Measurements from ENCODE around the gene PLEKHA5.
"Not testable (repeated sequence)": the region's sequence is repeated elsewhere in the genome, so short reads cannot be mapped to it uniquely, and the experiment has no call there.

PLEKHA5 gene

GRCh38 chr12:19203013-19203412 is 73.5 kb downstream of the PLEKHA5 start:
- no peak for DNase-seq (ENCODE audit: low read depth in 2 of 2)

- no peak for DNase-seq (ENCODE audit: low read depth in 2 of 2)
These were observed 74.3 kb downstream of the PLEKHA5 start for GRCh38 chr12:19203539-19204506.

GRCh38 chr12:19205120-19205519 is 75.6 kb downstream of the PLEKHA5 start:
- no peak for DNase-seq (ENCODE audit: low read depth in 2 of 2)

GRCh38 chr12:19206493-19207077 is 77.1 kb downstream of the PLEKHA5 start:
- DNase-seq (ENCODE audit: low read depth in 2 of 2): no peak

- DNase-seq (ENCODE audit: low read depth in 2 of 2): no peak
These were observed 78.9 kb downstream of the PLEKHA5 start for GRCh38 chr12:19208456-19208855.

GRCh38 chr12:19209661-19210060 is 80.1 kb downstream of the PLEKHA5 start:
- no peak for DNase-seq (ENCODE audit: low read depth in 2 of 2)

GRCh38 chr12:19211802-19212201 is 82.3 kb downstream of the PLEKHA5 start:
- no peak for DNase-seq (ENCODE audit: low read depth in 2 of 2)

GRCh38 chr12:19212245-19212644 is 82.7 kb downstream of the PLEKHA5 start:
- DNase-seq (ENCODE audit: low read depth in 2 of 2): no peak

- no peak for DNase-seq (ENCODE audit: low read depth in 2 of 2)
These were observed 84.5 kb downstream of the PLEKHA5 start for GRCh38 chr12:19214020-19214419.

- no peak for DNase-seq (ENCODE audit: low read depth in 2 of 2)
These were observed 85.6 kb downstream of the PLEKHA5 start for GRCh38 chr12:19215115-19215514.

GRCh38 chr12:19217446-19217845 is 87.9 kb downstream of the PLEKHA5 start:
- no peak for DNase-seq (ENCODE audit: low read depth in 2 of 2)

GRCh38 chr12:19220205-19220604 is 90.7 kb downstream of the PLEKHA5 start:
- DNase-seq (ENCODE audit: low read depth in 2 of 2): no peak

GRCh38 chr12:19220852-19221466 is 91.4 kb downstream of the PLEKHA5 start:
- no peak for DNase-seq (ENCODE audit: low read depth in 2 of 2)

GRCh38 chr12:19222558-19222957 is 93.0 kb downstream of the PLEKHA5 start:
- no peak for DNase-seq (ENCODE audit: low read depth in 2 of 2)

- no peak for DNase-seq (ENCODE audit: low read depth in 2 of 2)
These were observed 93.5 kb downstream of the PLEKHA5 start for GRCh38 chr12:19223018-19223417.

- no peak for DNase-seq (ENCODE audit: low read depth in 2 of 2)
These were observed 94.2 kb downstream of the PLEKHA5 start for GRCh38 chr12:19223695-19224094.

GRCh38 chr12:19224746-19225145 is 95.2 kb downstream of the PLEKHA5 start:
- no peak for DNase-seq (ENCODE audit: low read depth in 2 of 2)

GRCh38 chr12:19227190-19227879 is 97.8 kb downstream of the PLEKHA5 start:
- DNase-seq (ENCODE audit: low read depth in 2 of 2): no peak

GRCh38 chr12:19227880-19228210 is 98.3 kb downstream of the PLEKHA5 start:
- DNase-seq (ENCODE audit: low read depth in 2 of 2): no peak

GRCh38 chr12:19229021-19229420 is 99.5 kb downstream of the PLEKHA5 start:
- DNase-seq (ENCODE audit: low read depth in 2 of 2): not testable (repeated sequence)

- DNase-seq (ENCODE audit: low read depth in 2 of 2): no peak
These were observed 100.8 kb downstream of the PLEKHA5 start for GRCh38 chr12:19230299-19230866.

GRCh38 chr12:19230896-19231295 is 101.4 kb downstream of the PLEKHA5 start:
- DNase-seq (ENCODE audit: low read depth in 2 of 2): no peak
